IMR-90 (cell line): ENCODE data around the gene PADI2. TPM values are rescaled to one million over a fixed set of nuclear protein-coding genes. Genes with fewer than 3 reads are reported as not detected.
A peak's percentile ranks its signal among the peaks of the same experiment; 100 is the strongest.

Experiments used
- ATAC-seq: fragments of 200-7000 bp; cut with Tn5 transposase; 2 replicates; pipeline ENCODE4 v1.9.1; 2020; ENCODE audit warnings: low read depth, mild to moderate bottlenecking, moderate library complexity
- BruUV-seq: library from RNA; stranded (reverse); fragments of 400-500 nt; replicated peaks from 2 replicates; lab custom pipeline; 2021; lab: Mats Ljungman, UMichigan
- CTCF ChIA-PET: fragments of 300-600 bp; formaldehyde crosslinking; extraction: SDS; loops from one replicate; lab custom pipeline; 2021; ENCODE audit warnings: antibody characterized with exemption; lab: Yijun Ruan, JAX
- POLR2A ChIA-PET: fragments of 300-600 bp; sonication (Branson Sonifier 250); formaldehyde crosslinking; loops from one replicate; lab custom pipeline; 2022; ENCODE audit warnings: antibody characterized with exemption; ENCODE audit not compliant: unreplicated experiment; lab: Charles Lee
- DNase-seq: peaks from one replicate; pipeline ENCODE4 v3.0.0; 2013
- H2AFZ ChIP-seq: replicated peaks from 2 replicates; pipeline ENCODE3; 2013; ENCODE audit warnings: low read length, mild to moderate bottlenecking; ENCODE audit not compliant: poor library complexity
- H2AK5ac ChIP-seq: 2 replicates; pipeline ENCODE4 v1.6.1; 2013; ENCODE audit warnings: low read depth, low read length, inconsistent platforms
- H2AK9ac ChIP-seq: replicated peaks from 2 replicates; pipeline ENCODE3; 2013; ENCODE audit warnings: mild to moderate bottlenecking, low read depth, low read length, moderate library complexity; ENCODE audit not compliant: poor library complexity
- H2BK120ac ChIP-seq: 2 replicates; pipeline ENCODE4 v1.6.1; 2013; ENCODE audit warnings: low read depth, low read length, inconsistent platforms
- H2BK15ac ChIP-seq: 3 replicates; pipeline ENCODE4 v1.6.1; 2013; ENCODE audit warnings: low read depth, low read length, inconsistent platforms
- H2BK20ac ChIP-seq: 2 replicates; pipeline ENCODE4 v1.6.1; 2013; ENCODE audit warnings: low read depth, mild to moderate bottlenecking, inconsistent platforms, low read length, moderate library complexity
- H2BK5ac ChIP-seq: 2 replicates; pipeline ENCODE4 v1.6.1; 2013; ENCODE audit warnings: mild to moderate bottlenecking, low read depth, low read length, inconsistent platforms; ENCODE audit not compliant: poor library complexity, severe bottlenecking
- H3K14ac ChIP-seq: replicated peaks from 2 replicates; pipeline ENCODE4 v1.6.1; 2013; ENCODE audit warnings: low read depth, low read length, inconsistent platforms
- H3K18ac ChIP-seq: 2 replicates; pipeline ENCODE4 v1.6.1; 2013; ENCODE audit warnings: low read depth, low read length, control low read depth
- H3K23ac ChIP-seq: 2 replicates; pipeline ENCODE4 v1.6.1; 2013; ENCODE audit warnings: low read depth, low read length, inconsistent platforms
- H3K27ac ChIP-seq: 2 replicates; pipeline ENCODE4 v1.5.1; 2013; ENCODE audit warnings: mild to moderate bottlenecking, control low read depth, low read length; ENCODE audit not compliant: insufficient read depth
- H3K27me3 ChIP-seq: 2 replicates; pipeline ENCODE4 v1.6.1; 2013; ENCODE audit warnings: low read length; ENCODE audit not compliant: control insufficient read depth, insufficient read depth
- H3K36me3 ChIP-seq: 2 replicates; pipeline ENCODE4 v1.6.1; 2013; ENCODE audit warnings: low read length, mixed read lengths; ENCODE audit not compliant: control insufficient read depth, insufficient read depth
- H3K4ac ChIP-seq: 2 replicates; pipeline ENCODE4 v1.6.1; 2013; ENCODE audit warnings: low read depth, low read length, inconsistent platforms
- H3K4me1 ChIP-seq: 2 replicates; pipeline ENCODE4 v1.6.1; 2013; ENCODE audit warnings: low read length, mixed read lengths; ENCODE audit not compliant: control insufficient read depth, insufficient read depth
- H3K4me2 ChIP-seq: 2 replicates; pipeline ENCODE4 v1.6.1; 2013; ENCODE audit warnings: low read depth, mild to moderate bottlenecking, control low read depth, low read length, moderate library complexity
- H3K4me3 ChIP-seq: 2 replicates; pipeline ENCODE4 v1.5.1; 2013; ENCODE audit warnings: low read depth, mild to moderate bottlenecking, control low read depth, low read length, moderate library complexity; ENCODE audit not compliant: insufficient read depth
- H3K56ac ChIP-seq: 2 replicates; pipeline ENCODE4 v1.6.1; 2013; ENCODE audit warnings: low read length, inconsistent platforms; ENCODE audit not compliant: insufficient read depth; ENCODE audit errors: extremely low read depth
- H3K79me1 ChIP-seq, 2 experiments: 2 replicates each; pipeline ENCODE4 v1.6.1; 2013; ENCODE audit warnings: low read length in 2 of 2, inconsistent platforms in 1 of 2, low read depth in 1 of 2
- H3K9ac ChIP-seq: 2 replicates; pipeline ENCODE4 v1.6.1; 2013; ENCODE audit warnings: low read depth, low read length, control low read depth
- H3K9me1 ChIP-seq: 2 replicates; pipeline ENCODE4 v1.6.1; 2013; ENCODE audit warnings: low read length, inconsistent platforms; ENCODE audit not compliant: insufficient read depth
- H3K9me3 ChIP-seq: 2 replicates; pipeline ENCODE4 v1.6.1; 2013; ENCODE audit warnings: low read length; ENCODE audit not compliant: control insufficient read depth, insufficient read depth
- H4K20me1 ChIP-seq: 2 replicates; pipeline ENCODE4 v1.6.1; 2013; ENCODE audit warnings: low read length, inconsistent platforms; ENCODE audit not compliant: insufficient read depth
- H4K5ac ChIP-seq: 2 replicates; pipeline ENCODE4 v1.6.1; 2013; ENCODE audit warnings: mild to moderate bottlenecking, low read depth, low read length, control low read depth
- H4K8ac ChIP-seq, 2 experiments: 2 replicates each; pipeline ENCODE4 v1.6.1; 2013; ENCODE audit warnings: low read depth in 2 of 2, low read length in 2 of 2, control low read depth in 1 of 2, inconsistent platforms in 1 of 2
- H4K91ac ChIP-seq: 2 replicates; pipeline ENCODE4 v1.6.1; 2013; ENCODE audit warnings: low read depth, low read length, inconsistent platforms; ENCODE audit not compliant: insufficient read depth
- MAZ ChIP-seq: IDR thresholded peaks from 2 replicates; pipeline ENCODE4 v1.6.1; 2012; ENCODE audit warnings: low read depth, mild to moderate bottlenecking, low read length, improper control_type of control experiment, moderate library complexity, borderline replicate concordance
- MXI1 ChIP-seq: IDR thresholded peaks from 2 replicates; pipeline ENCODE4 v1.6.1; 2012; ENCODE audit warnings: low read depth, mild to moderate bottlenecking, low read length, moderate library complexity, borderline replicate concordance
- NFE2L2 ChIP-seq: fragments of 150-350 bp; IDR thresholded peaks from 2 replicates; pipeline ENCODE4 v1.6.1; 2016; ENCODE audit warnings: low read depth, mild to moderate bottlenecking, low read length
- POLR2A ChIP-seq: IDR thresholded peaks from 2 replicates; pipeline ENCODE4 v1.6.1; 2012; ENCODE audit warnings: mild to moderate bottlenecking, low read depth, low read length
- RFX5 ChIP-seq: IDR thresholded peaks from 2 replicates; pipeline ENCODE4 v1.8.0; 2012; ENCODE audit warnings: low read depth, mild to moderate bottlenecking, low read length, moderate library complexity
- WGBS, 2 experiments: methylation state at CpG; one replicate each; pipeline versions ENCODE4 v1.1.5 to v1.1.7; 2013; ENCODE audit warnings: missing lambda C conversion rate in 2 of 2; ENCODE audit not compliant: insufficient read length in 1 of 2; ENCODE audit errors: extremely low coverage in 2 of 2; 5-methylcytosine and 5-hydroxymethylcytosine counted together
- dilution Hi-C: fragments of 300-500 bp; cut with HindIII; formaldehyde crosslinking; loops from one replicate; pipeline ENCODE4 v1.14.3; 2018; ENCODE audit warnings: low sequenced_read_pairs; ENCODE audit not compliant: unreplicated experiment
- in situ Hi-C: fragments of 300-500 bp; cut with MboI; formaldehyde crosslinking; loops from 3 replicates; pipeline ENCODE4 v1.14.3; 2019; ENCODE audit warnings: low sequenced_read_pairs, inconsistent platforms, mixed read lengths
- intact Hi-C: fragments of 100-400 bp; cut with micrococcal nuclease; formaldehyde crosslinking; loops from 2 replicates; pipeline ENCODE4 v1.10.0; 2022
- polyA plus RNA-seq, 3 experiments: library from polyadenylated mRNA; depleted of rRNA; stranded (reverse); fragments of >200 nt; gene quantifications; 2 replicates each; pipeline ENCODE4 v1.2.3, GENCODE V29; 2012; ENCODE audit warnings: low replicate concordance in 1 of 3
- total RNA-seq: library from RNA; depleted of rRNA; stranded (reverse); fragments of >200 nt; gene quantifications from 2 replicates; pipeline ENCODE4 v1.2.3, GENCODE V29; 2012
- TF ChIP-seq, protein P1 (sequence below): fragments of 150-350 bp; IDR thresholded peaks from 2 replicates; pipeline ENCODE4 v1.6.1; 2017; ENCODE audit warnings: mild to moderate bottlenecking, antibody characterized with exemption, low read length, low read depth
- TF ChIP-seq, protein P2 (sequence below): fragments of 150-350 bp; IDR thresholded peaks from 2 replicates; pipeline ENCODE4 v1.6.1; 2016; ENCODE audit warnings: low read depth, mild to moderate bottlenecking, low read length, moderate library complexity, borderline replicate concordance

Gene PADI2
- total and polyA plus RNA-seq, 2 of the 4 experiments (the other 2 are of a cell fraction), result not detected

DNA sequence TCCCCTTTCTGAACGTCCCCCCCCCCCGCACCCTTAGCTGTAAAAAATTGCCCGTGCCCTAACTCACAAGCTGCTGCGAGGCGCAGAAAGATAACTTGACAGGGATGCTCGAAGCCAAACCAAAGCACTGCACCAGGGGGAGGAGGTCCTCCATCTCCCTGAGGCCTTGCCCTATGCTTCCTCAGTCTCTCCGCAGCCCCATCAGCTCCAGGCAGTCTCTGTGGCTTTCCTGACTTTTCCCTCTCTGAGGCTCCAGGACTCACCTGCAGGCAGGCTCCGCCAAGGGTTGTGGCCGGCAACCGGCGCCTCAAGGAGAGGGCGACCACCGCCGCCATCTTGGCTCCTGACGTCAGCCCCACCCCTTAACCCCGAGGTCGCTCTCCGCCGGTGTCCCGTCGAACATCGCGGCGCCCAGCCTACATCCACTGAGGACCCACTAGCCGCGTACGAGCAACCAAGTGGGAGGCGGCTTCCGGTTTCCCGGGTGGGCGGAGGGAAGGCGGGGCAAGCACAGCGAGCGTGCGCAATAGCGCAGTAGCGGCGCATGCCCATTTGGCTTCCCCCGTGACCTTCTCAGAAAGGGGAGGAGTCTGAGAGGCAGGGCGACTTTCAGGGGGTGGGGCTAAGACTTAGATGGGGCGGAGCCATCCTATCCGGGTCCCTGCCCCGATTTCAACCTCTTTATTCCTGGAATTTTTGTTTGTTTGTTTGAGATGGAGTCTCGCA lies 65.4 kb downstream of the PADI2 start, which contains the start of gene SDHB:
Gene SDHB (minus strand): TSS at position 348 of the 726 bp plus-strand sequence. CDS start 13 bp downstream, at position 335.
- dilution Hi-C loops, result no loop called here
- Histone ChIP-seq H3K79me1 (peaks cover 12 to 29% of the 10 kb centered on the region in 2 experiments), H3K27me3 (no peaks in the 10 kb centered on the region), H3K9me3 (no peaks in the 10 kb centered on the region), H3K14ac (peak within 1 kb of the TSS; percentile 97), H3K18ac (peak within 1 kb of the TSS; percentile 23; the same call in 1 of the 2 replicates), H4K8ac (peak within 1 kb of the TSS; percentile 91 to 98), H3K4me2 (peak within 1 kb of the TSS; percentile 99), H3K4me3 (peak within 1 kb of the TSS; percentile 86), H3K36me3 (peaks cover 4% of the 10 kb centered on the region), H3K4me1 (peaks cover 4% of the 10 kb centered on the region; the same call in 1 of the 2 replicates), H2BK5ac (peak within 1 kb of the TSS; percentile 57), H3K56ac (peak within 1 kb of the TSS; percentile 87), H2AK5ac (peak within 1 kb of the TSS; percentile 66), H2BK20ac (no peak within 1 kb of the TSS), H3K4ac (peak within 1 kb of the TSS; percentile 97), H4K91ac (peak within 1 kb of the TSS; percentile 87; the same call in 1 of the 2 replicates), H2AFZ (peak within 1 kb of the TSS; percentile 98), H2BK120ac (peak within 1 kb of the TSS; percentile 41; the same call in 1 of the 2 replicates), H3K9ac (peak within 1 kb of the TSS; percentile 93), H3K23ac (peak within 1 kb of the TSS; percentile 93), H3K27ac (peak within 1 kb of the TSS; percentile 79), H2BK15ac (no peak within 1 kb of the TSS), H3K9me1 (no peaks in the 10 kb centered on the region), H4K5ac (peak within 1 kb of the TSS; percentile 87), H2AK9ac (peak within 1 kb of the TSS; percentile 92), H4K20me1 (peaks cover 3% of the 10 kb centered on the region)
- CTCF ChIA-PET, result no interaction called here
- TF ChIP-seq, protein P1, sequence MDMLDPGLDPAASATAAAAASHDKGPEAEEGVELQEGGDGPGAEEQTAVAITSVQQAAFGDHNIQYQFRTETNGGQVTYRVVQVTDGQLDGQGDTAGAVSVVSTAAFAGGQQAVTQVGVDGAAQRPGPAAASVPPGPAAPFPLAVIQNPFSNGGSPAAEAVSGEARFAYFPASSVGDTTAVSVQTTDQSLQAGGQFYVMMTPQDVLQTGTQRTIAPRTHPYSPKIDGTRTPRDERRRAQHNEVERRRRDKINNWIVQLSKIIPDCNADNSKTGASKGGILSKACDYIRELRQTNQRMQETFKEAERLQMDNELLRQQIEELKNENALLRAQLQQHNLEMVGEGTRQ, result peak; percentile 90
- TF ChIP-seq, protein P2, sequence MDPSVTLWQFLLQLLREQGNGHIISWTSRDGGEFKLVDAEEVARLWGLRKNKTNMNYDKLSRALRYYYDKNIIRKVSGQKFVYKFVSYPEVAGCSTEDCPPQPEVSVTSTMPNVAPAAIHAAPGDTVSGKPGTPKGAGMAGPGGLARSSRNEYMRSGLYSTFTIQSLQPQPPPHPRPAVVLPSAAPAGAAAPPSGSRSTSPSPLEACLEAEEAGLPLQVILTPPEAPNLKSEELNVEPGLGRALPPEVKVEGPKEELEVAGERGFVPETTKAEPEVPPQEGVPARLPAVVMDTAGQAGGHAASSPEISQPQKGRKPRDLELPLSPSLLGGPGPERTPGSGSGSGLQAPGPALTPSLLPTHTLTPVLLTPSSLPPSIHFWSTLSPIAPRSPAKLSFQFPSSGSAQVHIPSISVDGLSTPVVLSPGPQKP, result 0 out of 2 replicates have a peak, but pooled peaks have one; percentile 1
- TF ChIP-seq MXI1 (peak; percentile 63; the same call in 1 of the 2 replicates), RFX5 (no peak), MAZ (peak; percentile 74; the same call in 1 of the 2 replicates), NFE2L2 (no peak), POLR2A (peak; percentile 81)
- ATAC-seq (peak; percentile 99), DNase-seq (peak; percentile 98)
- no TSS peak for BruUV-seq
- POLR2A ChIA-PET, result no interaction called here
- 1% methylated on average over 23 of the region's 44 CpGs; no CpG with 5 or more reads in 1 of the 2 experiments for whole genome bisulfite sequencing, 2 experiments
- in situ Hi-C loops, result no loop called here
- intact Hi-C loops, result no loop called here
